ENCODE results near the gene PRKCG.

Gene PRKCG

GRCh38 chr19:53945998-53946397, 64.0 kb downstream of the PRKCG start:
- no peak for TF ChIP-seq CTCF (IDR thresholded peaks at IDR 0.05)

- TF ChIP-seq CTCF (IDR thresholded peaks at IDR 0.05) = no peak
Observed at GRCh38 chr19:53947624-53948023, 65.6 kb downstream of the PRKCG start.

GRCh38 chr19:53951436-53951835, 69.4 kb downstream of the PRKCG start:
- TF ChIP-seq CTCF (IDR thresholded peaks at IDR 0.05) = no peak

- no peak for TF ChIP-seq CTCF (IDR thresholded peaks at IDR 0.05)
Observed at GRCh38 chr19:53951947-53952346, 70.0 kb downstream of the PRKCG start.

- TF ChIP-seq CTCF (IDR thresholded peaks at IDR 0.05) = no peak
Observed at GRCh38 chr19:53953383-53953782, 71.4 kb downstream of the PRKCG start.
